HG03460 (cell line): ENCODE measurements around the gene HPCA.

Source experiments
- ATAC-seq: cut with Tn5 transposase; IDR thresholded peaks from one replicate; pipeline ENCODE4 v1.9.1; 2021; ENCODE audit not compliant: unreplicated experiment

HPCA gene

GRCh38 chr1:32928285-32928684 is 42.0 kb downstream of the HPCA start:
- no peak for ATAC-seq

GRCh38 chr1:32928715-32929114 is 42.4 kb downstream of the HPCA start:
- ATAC-seq: no peak

- ATAC-seq: no peak
Measured at GRCh38 chr1:32929366-32929765, 43.1 kb downstream of the HPCA start.

- ATAC-seq: no peak
Measured at GRCh38 chr1:32931760-32932159, 45.5 kb downstream of the HPCA start.

GRCh38 chr1:32933742-32934322 is 47.5 kb downstream of the HPCA start:
- ATAC-seq: no peak

GRCh38 chr1:32934535-32934934 is 48.2 kb downstream of the HPCA start:
- no peak for ATAC-seq

- ATAC-seq: no peak
Measured at GRCh38 chr1:32937061-32937460, 50.8 kb downstream of the HPCA start.

GRCh38 chr1:32939655-32940371 is 53.5 kb downstream of the HPCA start:
- ATAC-seq: no peak

- ATAC-seq: no peak
Measured at GRCh38 chr1:32944180-32944579, 57.9 kb downstream of the HPCA start.
